MG63 (cell line): ENCODE results near the gene LRRFIP2. TPM values are rescaled to one million over a fixed set of nuclear protein-coding genes. Genes with fewer than 3 reads are reported as not detected.

ENCODE experiments used
- DNase-seq: peaks from one replicate; pipeline ENCODE4 v3.0.0-alpha.2; 2020
- H3K27me3 ChIP-seq: fragments of 250-450 bp; sonication (Bioruptor Pico); 2 replicates; pipeline ENCODE4 v1.5.1; 2020; ENCODE audit warnings: mild to moderate bottlenecking, moderate library complexity
- H3K36me3 ChIP-seq: fragments of 250-450 bp; sonication (Bioruptor Pico); 2 replicates; pipeline ENCODE4 v1.5.1; 2020; ENCODE audit warnings: mild to moderate bottlenecking, moderate library complexity
- H3K4me3 ChIP-seq: fragments of 250-450 bp; sonication (Bioruptor Pico); 2 replicates; pipeline ENCODE4 v1.5.1; 2020; ENCODE audit warnings: mild to moderate bottlenecking, moderate library complexity
- H3K9me3 ChIP-seq: fragments of 250-450 bp; sonication (Bioruptor Pico); 2 replicates; pipeline ENCODE4 v1.5.1; 2020; ENCODE audit warnings: mild to moderate bottlenecking, moderate library complexity
- total RNA-seq: library from RNA; depleted of rRNA; stranded (reverse); fragments of >200 nt; shearing (Covaris generic); gene quantifications from 2 replicates; pipeline ENCODE4 v1.2.3, GENCODE V29; 2014; ENCODE audit warnings: low replicate concordance

LRRFIP2 gene
- total RNA-seq, 1 experiment from 2014 or later = 35.4 TPM

- Histone ChIP-seq H3K4me3 (no peak overlapping the region), H3K27me3 (no peaks in the 10 kb centered on the region), H3K9me3 (peaks cover 12% of the 10 kb centered on the region), H3K36me3 (peaks cover 81% of the 10 kb centered on the region)
- DNase-seq = no peak
Observed at GRCh38 chr3:37037352-37037751, 137.0 kb downstream of the LRRFIP2 start.

GRCh38 chr3:37032961-37033360 is 141.4 kb downstream of the LRRFIP2 start:
- Histone ChIP-seq H3K36me3 (peaks cover 62% of the 10 kb centered on the region), H3K4me3 (no peak overlapping the region), H3K27me3 (no peaks in the 10 kb centered on the region), H3K9me3 (peaks cover 12% of the 10 kb centered on the region)
- DNase-seq = no peak

GRCh38 chr3:37031096-37031682 is 143.2 kb downstream of the LRRFIP2 start:
- peaks cover 10% of the 10 kb centered on the region; the same call in 1 of the 2 replicates for H3K9me3 ChIP-seq
- no peak for DNase-seq
- H3K4me3 ChIP-seq = no peak overlapping the region
- H3K27me3 ChIP-seq = no peaks in the 10 kb centered on the region
- peaks cover 48% of the 10 kb centered on the region for H3K36me3 ChIP-seq

- Histone ChIP-seq H3K9me3 (peaks cover 4% of the 10 kb centered on the region; the same call in 1 of the 2 replicates), H3K36me3 (peaks cover 49% of the 10 kb centered on the region), H3K27me3 (no peaks in the 10 kb centered on the region), H3K4me3 (no peak overlapping the region)
- no peak for DNase-seq
Observed at GRCh38 chr3:37030588-37030987, 143.8 kb downstream of the LRRFIP2 start.

GRCh38 chr3:37029516-37030163 is 144.7 kb downstream of the LRRFIP2 start:
- Histone ChIP-seq H3K4me3 (no peak overlapping the region), H3K27me3 (no peaks in the 10 kb centered on the region), H3K36me3 (peaks cover 47% of the 10 kb centered on the region), H3K9me3 (peaks cover 2% of the 10 kb centered on the region; the same call in 1 of the 2 replicates)
- no peak for DNase-seq

GRCh38 chr3:37029111-37029510 is 145.3 kb downstream of the LRRFIP2 start:
- Histone ChIP-seq H3K27me3 (no peaks in the 10 kb centered on the region), H3K9me3 (peaks cover 5% of the 10 kb centered on the region; the same call in 1 of the 2 replicates), H3K4me3 (no peak overlapping the region), H3K36me3 (peaks cover 47% of the 10 kb centered on the region)
- DNase-seq = no peak

- H3K36me3 ChIP-seq = peaks cover 48% of the 10 kb centered on the region
- peaks cover 5% of the 10 kb centered on the region; the same call in 1 of the 2 replicates for H3K9me3 ChIP-seq
- no peak for DNase-seq
- no peak overlapping the region for H3K4me3 ChIP-seq
- no peaks in the 10 kb centered on the region for H3K27me3 ChIP-seq
Observed at GRCh38 chr3:37028329-37028728, 146.1 kb downstream of the LRRFIP2 start.

GRCh38 chr3:37026851-37027250 is 147.5 kb downstream of the LRRFIP2 start:
- H3K9me3 ChIP-seq = peaks cover 5% of the 10 kb centered on the region; the same call in 1 of the 2 replicates
- H3K4me3 ChIP-seq = no peak overlapping the region
- DNase-seq = no peak
- no peaks in the 10 kb centered on the region for H3K27me3 ChIP-seq
- peaks cover 41% of the 10 kb centered on the region for H3K36me3 ChIP-seq

GRCh38 chr3:37025561-37026335 is 148.6 kb downstream of the LRRFIP2 start:
- no peak for DNase-seq
- Histone ChIP-seq H3K9me3 (peaks cover 5% of the 10 kb centered on the region; the same call in 1 of the 2 replicates), H3K36me3 (peaks cover 45% of the 10 kb centered on the region), H3K27me3 (no peaks in the 10 kb centered on the region), H3K4me3 (no peak overlapping the region)

- H3K36me3 ChIP-seq = peaks cover 53% of the 10 kb centered on the region
- no peak overlapping the region for H3K4me3 ChIP-seq
- no peaks in the 10 kb centered on the region for H3K27me3 ChIP-seq
- H3K9me3 ChIP-seq = peaks cover 5% of the 10 kb centered on the region; the same call in 1 of the 2 replicates
- no peak for DNase-seq
Observed at GRCh38 chr3:37024820-37025405, 149.5 kb downstream of the LRRFIP2 start.

GRCh38 chr3:37024092-37024491 is 150.3 kb downstream of the LRRFIP2 start:
- H3K36me3 ChIP-seq = peaks cover 58% of the 10 kb centered on the region
- no peaks in the 10 kb centered on the region for H3K27me3 ChIP-seq
- no peak for DNase-seq
- H3K4me3 ChIP-seq = no peak overlapping the region
- H3K9me3 ChIP-seq = peaks cover 5% of the 10 kb centered on the region; the same call in 1 of the 2 replicates

GRCh38 chr3:37017683-37018082 is 156.7 kb downstream of the LRRFIP2 start:
- peaks cover 55% of the 10 kb centered on the region for H3K36me3 ChIP-seq
- H3K27me3 ChIP-seq = no peaks in the 10 kb centered on the region
- H3K4me3 ChIP-seq = no peak overlapping the region
- no peaks in the 10 kb centered on the region for H3K9me3 ChIP-seq
- no peak for DNase-seq

GRCh38 chr3:37016903-37017302 is 157.5 kb downstream of the LRRFIP2 start:
- H3K27me3 ChIP-seq = no peaks in the 10 kb centered on the region
- DNase-seq = no peak
- H3K9me3 ChIP-seq = no peaks in the 10 kb centered on the region
- no peak overlapping the region for H3K4me3 ChIP-seq
- peaks cover 61% of the 10 kb centered on the region for H3K36me3 ChIP-seq

- no peaks in the 10 kb centered on the region for H3K27me3 ChIP-seq
- no peak for DNase-seq
- H3K4me3 ChIP-seq = no peak overlapping the region
- no peaks in the 10 kb centered on the region for H3K9me3 ChIP-seq
- H3K36me3 ChIP-seq = peaks cover 58% of the 10 kb centered on the region
Observed at GRCh38 chr3:37015642-37016041, 158.7 kb downstream of the LRRFIP2 start.

GRCh38 chr3:37014620-37015019 is 159.8 kb downstream of the LRRFIP2 start:
- no peak for DNase-seq

More at GRCh38 chr3:37014620-37015019, 159.8 kb downstream of the LRRFIP2 start:
- no peaks in the 10 kb centered on the region for H3K27me3 ChIP-seq
- H3K9me3 ChIP-seq = no peaks in the 10 kb centered on the region
- peaks cover 49% of the 10 kb centered on the region for H3K36me3 ChIP-seq
- no peak overlapping the region for H3K4me3 ChIP-seq
